Neural progenitor cell (in vitro differentiated cells): ENCODE measurements around the gene ATG16L2. TPM values are rescaled to one million over a fixed set of nuclear protein-coding genes. Genes with fewer than 3 reads are reported as not detected.
"Not testable (repeated sequence)": the region's sequence is repeated elsewhere in the genome, so short reads cannot be mapped to it uniquely, and the experiment has no call there.

Experiments
- DNase-seq: peaks from one replicate; pipeline ENCODE4 v3.0.0-alpha.2; 2016; ENCODE audit warnings: low spot score
- H2AFZ ChIP-seq: fragments of 200-600 bp; sonication (generic); replicated peaks from 2 replicates; pipeline ENCODE4 v1.6.1; 2016; ENCODE audit warnings: antibody characterized with exemption
- H3F3A ChIP-seq: fragments of 200-600 bp; sonication (generic); 2 replicates; pipeline ENCODE4 v1.6.1; 2016; ENCODE audit warnings: antibody characterized with exemption, low read depth
- H3K27ac ChIP-seq: fragments of 200-600 bp; sonication (generic); 2 replicates; pipeline ENCODE4 v1.5.1; 2016; ENCODE audit warnings: mild to moderate bottlenecking
- H3K27me3 ChIP-seq: fragments of 200-600 bp; sonication (generic); 2 replicates; pipeline ENCODE4 v1.6.1; 2016; ENCODE audit warnings: mild to moderate bottlenecking, moderate library complexity
- H3K36me3 ChIP-seq: fragments of 200-600 bp; sonication (generic); 2 replicates; pipeline ENCODE4 v1.5.1; 2016
- H3K4me1 ChIP-seq: fragments of 200-600 bp; sonication (generic); 2 replicates; pipeline ENCODE4 v1.6.1; 2016; ENCODE audit warnings: mixed run types
- H3K4me2 ChIP-seq: fragments of 200-600 bp; sonication (generic); 2 replicates; pipeline ENCODE4 v1.6.1; 2016
- H3K4me3 ChIP-seq: fragments of 200-600 bp; sonication (generic); 2 replicates; pipeline ENCODE4 v1.5.1; 2016
- H3K79me2 ChIP-seq: fragments of 200-600 bp; sonication (generic); 2 replicates; pipeline ENCODE4 v1.6.1; 2016; ENCODE audit warnings: low read depth
- H3K9ac ChIP-seq: fragments of 200-600 bp; sonication (generic); 2 replicates; pipeline ENCODE4 v1.6.1; 2016
- H3K9me3 ChIP-seq: fragments of 200-600 bp; sonication (generic); 2 replicates; pipeline ENCODE4 v1.5.1; 2016; ENCODE audit warnings: low read depth
- H4K20me1 ChIP-seq: fragments of 200-600 bp; sonication (generic); 2 replicates; pipeline ENCODE4 v1.6.1; 2016; ENCODE audit warnings: low read depth
- H3K27ac Mint-ChIP-seq: 3 replicates; pipeline ENCODE4 v1.8.0; 2021; ENCODE audit warnings: mixed read lengths
- H3K27me3 Mint-ChIP-seq: 2 replicates; pipeline ENCODE4 v1.8.0; 2022; ENCODE audit warnings: low read depth, mild to moderate bottlenecking, inconsistent platforms, moderate library complexity, mixed read lengths; ENCODE audit not compliant: insufficient read depth
- H3K36me3 Mint-ChIP-seq: 3 replicates; pipeline ENCODE4 v1.8.0; 2021; ENCODE audit warnings: mixed read lengths
- H3K4me1 Mint-ChIP-seq: 3 replicates; pipeline ENCODE4 v1.8.0; 2021; ENCODE audit warnings: mixed read lengths
- H3K4me3 Mint-ChIP-seq: 3 replicates; pipeline ENCODE4 v1.8.0; 2021; ENCODE audit warnings: mild to moderate bottlenecking, moderate library complexity, mixed read lengths
- H3K9me3 Mint-ChIP-seq: 3 replicates; pipeline ENCODE4 v1.8.0; 2020; ENCODE audit warnings: mixed read lengths
- CTCF ChIP-seq: fragments of 200-600 bp; sonication (generic); IDR thresholded peaks from 2 replicates; pipeline ENCODE4 v1.5.1; 2017; ENCODE audit warnings: antibody characterized with exemption, mild to moderate bottlenecking
- EZH2 ChIP-seq: fragments of 200-600 bp; sonication (generic); IDR thresholded peaks from 2 replicates; pipeline ENCODE4 v1.6.1; 2017; ENCODE audit warnings: antibody characterized with exemption, mild to moderate bottlenecking, moderate library complexity
- EZH2phosphoT487 ChIP-seq: fragments of 200-600 bp; sonication (generic); IDR thresholded peaks from 2 replicates; pipeline ENCODE4 v1.6.1; 2017; ENCODE audit warnings: antibody characterized with exemption
- total RNA-seq: library from RNA; depleted of rRNA; stranded (reverse); fragments of >200 nt; gene quantifications from 2 replicates; pipeline ENCODE4 v1.2.3, GENCODE V29; 2015; ENCODE audit warnings: low replicate concordance

The ATG16L2 gene
- total RNA-seq, 1 donor from 2014 or later = 20.5 TPM

GRCh38 chr11:72856551-72857345, 42.5 kb downstream of the ATG16L2 start:
- Histone ChIP-seq H3K4me3 (no peak overlapping the region), H3K79me2 (no peaks in the 10 kb centered on the region), H3K4me1 (no peaks in the 10 kb centered on the region), H2AFZ (no peak overlapping the region), H3F3A (no peaks in the 10 kb centered on the region), H3K4me2 (no peak overlapping the region), H4K20me1 (no peaks in the 10 kb centered on the region), H3K27ac (no peak overlapping the region), H3K9me3 (no peaks in the 10 kb centered on the region), H3K9ac (no peak overlapping the region), H3K27me3 (no peaks in the 10 kb centered on the region), H3K36me3 (no peaks in the 10 kb centered on the region)
- DNase-seq = no peak
- Mint-ChIP-seq H3K4me3 (no peak overlapping the region), H3K9me3 (no peaks in the 10 kb centered on the region), H3K36me3 (peaks cover 5% of the 10 kb centered on the region), H3K27me3 (no peaks in the 10 kb centered on the region), H3K4me1 (no peaks in the 10 kb centered on the region), H3K27ac (no peak overlapping the region)
- no peak for TF ChIP-seq EZH2phosphoT487

- H3F3A ChIP-seq, H4K20me1 ChIP-seq, H3K36me3 Mint-ChIP-seq, H3K4me3 Mint-ChIP-seq, H3K27me3 Mint-ChIP-seq, H3K9me3 ChIP-seq, H3K79me2 ChIP-seq, H3K9ac ChIP-seq, H3K27ac Mint-ChIP-seq, H2AFZ ChIP-seq, H3K4me2 ChIP-seq, H3K4me1 ChIP-seq, H3K4me1 Mint-ChIP-seq, H3K27ac ChIP-seq, H3K4me3 ChIP-seq, H3K27me3 ChIP-seq, H3K9me3 Mint-ChIP-seq, H3K36me3 ChIP-seq, DNase-seq: not testable (repeated sequence)
Measured at GRCh38 chr11:72858267-72858666, 44.1 kb downstream of the ATG16L2 start.

GRCh38 chr11:72859126-72859525, 44.9 kb downstream of the ATG16L2 start:
- Mint-ChIP-seq H3K4me1 (no peaks in the 10 kb centered on the region), H3K4me3 (no peak overlapping the region), H3K27me3 (no peaks in the 10 kb centered on the region), H3K27ac (no peak overlapping the region), H3K36me3 (peaks cover 5% of the 10 kb centered on the region), H3K9me3 (no peaks in the 10 kb centered on the region)
- Histone ChIP-seq H3K79me2 (no peaks in the 10 kb centered on the region), H3K9me3 (no peaks in the 10 kb centered on the region), H3K36me3 (no peaks in the 10 kb centered on the region), H3K27me3 (no peaks in the 10 kb centered on the region), H3K4me1 (no peaks in the 10 kb centered on the region), H3K4me3 (no peak overlapping the region), H3F3A (no peaks in the 10 kb centered on the region), H2AFZ (no peak overlapping the region), H3K27ac (no peak overlapping the region), H3K4me2 (no peak overlapping the region), H4K20me1 (no peaks in the 10 kb centered on the region), H3K9ac (no peak overlapping the region)
- TF ChIP-seq CTCF (no peak), EZH2phosphoT487 (no peak), EZH2 (no peak)
- DNase-seq = no peak

- Mint-ChIP-seq H3K36me3 (peaks cover 5% of the 10 kb centered on the region), H3K4me3 (no peak overlapping the region), H3K4me1 (no peaks in the 10 kb centered on the region), H3K9me3 (no peaks in the 10 kb centered on the region), H3K27ac (no peak overlapping the region), H3K27me3 (no peaks in the 10 kb centered on the region)
- Histone ChIP-seq H3F3A (no peaks in the 10 kb centered on the region), H3K27me3 (no peaks in the 10 kb centered on the region), H2AFZ (no peak overlapping the region), H4K20me1 (no peaks in the 10 kb centered on the region), H3K4me1 (no peaks in the 10 kb centered on the region), H3K9ac (no peak overlapping the region), H3K4me3 (no peak overlapping the region), H3K79me2 (no peaks in the 10 kb centered on the region), H3K9me3 (no peaks in the 10 kb centered on the region), H3K36me3 (no peaks in the 10 kb centered on the region), H3K4me2 (no peak overlapping the region), H3K27ac (no peak overlapping the region)
- TF ChIP-seq EZH2phosphoT487 (no peak), CTCF (no peak), EZH2 (no peak)
- no peak for DNase-seq
Measured at GRCh38 chr11:72860010-72860409, 45.8 kb downstream of the ATG16L2 start.
